Progenitor cell of endocrine pancreas (in vitro differentiated cells): Measurements from ENCODE around the gene CDH5. TPM values are rescaled to one million over a fixed set of nuclear protein-coding genes. Genes with fewer than 3 reads are reported as not detected.
A peak's percentile ranks its signal among the peaks of the same experiment; 100 is the strongest.

Source experiments
- DNase-seq: peaks from one replicate; pipeline ENCODE4 v3.0.0; 2021; ENCODE audit warnings: low spot score; ENCODE audit not compliant: unreplicated experiment
- H3K27ac Mint-ChIP-seq: 2 replicates; pipeline ENCODE4 v1.8.0; 2021; ENCODE audit warnings: mild to moderate bottlenecking, moderate library complexity, mixed read lengths
- H3K27me3 Mint-ChIP-seq: 2 replicates; pipeline ENCODE4 v1.8.0; 2021; ENCODE audit warnings: mixed read lengths
- H3K36me3 Mint-ChIP-seq: 2 replicates; pipeline ENCODE4 v1.8.0; 2022; ENCODE audit warnings: mixed read lengths; ENCODE audit not compliant: insufficient read depth
- H3K4me1 Mint-ChIP-seq: 2 replicates; pipeline ENCODE4 v1.8.0; 2021; ENCODE audit warnings: low read depth, mixed read lengths
- H3K4me3 Mint-ChIP-seq: 2 replicates; pipeline ENCODE4 v1.8.0; 2021; ENCODE audit warnings: low read depth, mild to moderate bottlenecking, moderate library complexity, mixed read lengths
- H3K9me3 Mint-ChIP-seq: 2 replicates; pipeline ENCODE4 v1.8.0; 2021; ENCODE audit warnings: low read depth, mixed read lengths
- total RNA-seq: library from RNA; stranded (reverse); gene quantifications from 2 replicates; pipeline ENCODE4 v1.2.1, GENCODE V29; 2021
- TF ChIP-seq, protein P1 (sequence below): fragments of 200-600 bp; sonication (generic); IDR thresholded peaks from one replicate; pipeline ENCODE4 v1.5.0; 2021; ENCODE audit warnings: antibody characterized with exemption, mild to moderate bottlenecking; ENCODE audit not compliant: unreplicated experiment

The CDH5 gene
- total RNA-seq, 1 donor from 2014 or later: 0.36 TPM

DNA sequence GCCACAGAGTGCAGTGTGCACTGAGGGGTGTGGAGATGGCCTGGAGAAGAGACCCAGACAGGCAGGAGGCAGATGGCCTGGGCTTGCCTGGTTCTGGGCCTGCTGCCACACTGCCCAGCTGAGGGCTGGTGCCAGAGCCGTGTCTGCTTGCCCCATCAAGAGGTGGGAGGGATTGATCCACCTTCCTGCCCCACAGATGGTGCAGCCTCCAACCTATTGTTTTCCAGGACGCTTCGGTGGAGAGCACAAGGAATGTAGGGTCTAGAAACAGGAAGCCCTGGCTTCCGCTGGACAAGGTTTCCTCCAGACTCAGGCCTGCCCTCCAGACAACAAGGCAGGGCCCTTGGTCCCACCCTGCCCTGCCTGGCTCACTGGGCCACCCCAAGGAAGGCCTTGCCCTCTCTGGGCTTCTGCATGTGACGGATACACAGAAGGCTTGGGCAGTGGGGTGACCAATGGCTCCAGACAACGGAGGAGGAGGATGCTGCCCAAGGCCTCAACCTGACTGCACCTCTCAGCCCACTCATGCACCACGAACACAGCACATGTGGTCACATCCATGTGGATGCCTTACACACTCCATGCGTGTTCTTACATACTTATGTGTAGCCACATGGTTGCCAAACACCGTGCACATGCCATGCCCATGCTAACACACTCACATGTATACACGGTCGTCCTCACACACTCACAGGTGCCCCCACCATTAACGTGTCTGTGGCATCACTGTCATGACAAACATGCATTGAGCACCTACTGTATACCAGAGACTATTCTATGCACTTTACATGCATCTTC is 6.5 kb upstream of the CDH5 start:
- no peak overlapping the region for H3K27ac Mint-ChIP-seq

DNA sequence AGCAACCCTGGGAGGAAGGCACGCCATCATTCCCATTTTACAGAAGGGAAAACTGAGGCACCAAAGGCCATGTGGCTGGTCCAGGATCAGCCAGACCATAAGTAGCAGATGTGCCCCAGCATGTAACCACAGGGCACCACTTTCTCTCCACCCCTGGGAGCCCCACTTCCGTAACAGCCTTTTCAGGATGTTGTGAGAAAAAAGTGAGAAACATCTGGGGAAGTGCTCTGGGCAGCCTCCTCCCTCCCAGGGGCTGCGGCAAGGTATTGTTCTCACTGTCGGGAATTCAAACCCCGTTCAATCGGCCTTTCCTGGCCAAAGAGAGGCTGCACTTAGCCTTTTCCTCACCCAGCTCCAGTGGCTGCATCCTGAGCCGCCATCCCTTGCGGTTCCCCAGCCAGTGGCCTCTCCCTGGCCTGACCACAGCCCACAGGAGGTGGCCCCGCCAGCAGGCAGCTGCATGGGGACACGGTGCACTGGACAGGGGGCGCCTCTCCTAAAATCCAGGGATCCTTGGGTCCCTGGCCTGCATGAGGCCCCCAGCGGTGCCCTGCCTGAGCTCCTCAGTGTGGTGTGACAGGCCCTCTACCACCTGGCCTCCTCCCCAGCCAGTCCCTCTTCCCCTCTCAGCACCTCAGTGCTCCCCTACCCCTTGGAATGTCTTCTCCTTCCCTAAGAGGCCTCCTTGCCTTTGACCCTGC is 5.7 kb upstream of the CDH5 start:
- TF ChIP-seq, protein P1, sequence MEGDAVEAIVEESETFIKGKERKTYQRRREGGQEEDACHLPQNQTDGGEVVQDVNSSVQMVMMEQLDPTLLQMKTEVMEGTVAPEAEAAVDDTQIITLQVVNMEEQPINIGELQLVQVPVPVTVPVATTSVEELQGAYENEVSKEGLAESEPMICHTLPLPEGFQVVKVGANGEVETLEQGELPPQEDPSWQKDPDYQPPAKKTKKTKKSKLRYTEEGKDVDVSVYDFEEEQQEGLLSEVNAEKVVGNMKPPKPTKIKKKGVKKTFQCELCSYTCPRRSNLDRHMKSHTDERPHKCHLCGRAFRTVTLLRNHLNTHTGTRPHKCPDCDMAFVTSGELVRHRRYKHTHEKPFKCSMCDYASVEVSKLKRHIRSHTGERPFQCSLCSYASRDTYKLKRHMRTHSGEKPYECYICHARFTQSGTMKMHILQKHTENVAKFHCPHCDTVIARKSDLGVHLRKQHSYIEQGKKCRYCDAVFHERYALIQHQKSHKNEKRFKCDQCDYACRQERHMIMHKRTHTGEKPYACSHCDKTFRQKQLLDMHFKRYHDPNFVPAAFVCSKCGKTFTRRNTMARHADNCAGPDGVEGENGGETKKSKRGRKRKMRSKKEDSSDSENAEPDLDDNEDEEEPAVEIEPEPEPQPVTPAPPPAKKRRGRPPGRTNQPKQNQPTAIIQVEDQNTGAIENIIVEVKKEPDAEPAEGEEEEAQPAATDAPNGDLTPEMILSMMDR: no peak
- H3K9me3 Mint-ChIP-seq: no peaks in the 10 kb centered on the region
- no peak overlapping the region for H3K4me3 Mint-ChIP-seq
- DNase-seq: no peak
- H3K27me3 Mint-ChIP-seq: peaks cover 44% of the 10 kb centered on the region
- no peak overlapping the region for H3K27ac Mint-ChIP-seq
- H3K36me3 Mint-ChIP-seq: no peaks in the 10 kb centered on the region
- H3K4me1 Mint-ChIP-seq: peaks cover 14% of the 10 kb centered on the region

More for the DNA sequence above, 6.5 kb upstream of the CDH5 start:
- Mint-ChIP-seq H3K36me3 (no peaks in the 10 kb centered on the region), H3K27me3 (peaks cover 39% of the 10 kb centered on the region), H3K4me3 (no peak overlapping the region), H3K9me3 (no peaks in the 10 kb centered on the region), H3K4me1 (peaks cover 11% of the 10 kb centered on the region)
- TF ChIP-seq, protein P1: no peak
- no peak for DNase-seq

DNA sequence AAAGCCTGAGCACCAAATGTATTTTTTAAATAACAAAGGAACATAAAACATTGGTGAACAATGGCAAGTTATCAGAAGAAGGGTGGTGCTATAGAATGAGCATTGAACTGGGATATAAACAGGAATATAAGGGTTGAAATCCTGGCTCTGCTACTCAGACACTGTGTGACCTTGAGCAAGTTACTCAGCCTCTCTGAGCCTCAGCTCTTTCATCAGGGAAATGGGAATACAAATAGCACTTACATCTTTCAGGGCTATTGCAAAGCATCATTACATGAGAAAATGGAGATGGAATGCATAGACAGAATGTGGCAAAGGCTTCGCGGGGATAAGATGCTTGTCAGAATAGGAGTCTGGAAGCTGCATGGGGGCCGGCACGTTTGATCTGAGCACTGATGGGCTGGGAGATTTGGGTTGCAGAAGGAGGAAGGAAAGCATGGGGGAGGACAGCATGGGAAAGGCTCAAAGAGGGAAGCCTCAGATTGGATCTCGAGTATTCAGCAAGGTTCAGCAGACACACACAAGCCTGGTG is 4.8 kb upstream of the CDH5 start:
- peaks cover 44% of the 10 kb centered on the region for H3K27me3 Mint-ChIP-seq
- no peak for DNase-seq
- H3K4me3 Mint-ChIP-seq: no peak overlapping the region
- no peak overlapping the region for H3K27ac Mint-ChIP-seq
- no peaks in the 10 kb centered on the region for H3K9me3 Mint-ChIP-seq
- H3K4me1 Mint-ChIP-seq: peaks cover 14% of the 10 kb centered on the region
- TF ChIP-seq, protein P1: no peak
- no peaks in the 10 kb centered on the region for H3K36me3 Mint-ChIP-seq

DNA sequence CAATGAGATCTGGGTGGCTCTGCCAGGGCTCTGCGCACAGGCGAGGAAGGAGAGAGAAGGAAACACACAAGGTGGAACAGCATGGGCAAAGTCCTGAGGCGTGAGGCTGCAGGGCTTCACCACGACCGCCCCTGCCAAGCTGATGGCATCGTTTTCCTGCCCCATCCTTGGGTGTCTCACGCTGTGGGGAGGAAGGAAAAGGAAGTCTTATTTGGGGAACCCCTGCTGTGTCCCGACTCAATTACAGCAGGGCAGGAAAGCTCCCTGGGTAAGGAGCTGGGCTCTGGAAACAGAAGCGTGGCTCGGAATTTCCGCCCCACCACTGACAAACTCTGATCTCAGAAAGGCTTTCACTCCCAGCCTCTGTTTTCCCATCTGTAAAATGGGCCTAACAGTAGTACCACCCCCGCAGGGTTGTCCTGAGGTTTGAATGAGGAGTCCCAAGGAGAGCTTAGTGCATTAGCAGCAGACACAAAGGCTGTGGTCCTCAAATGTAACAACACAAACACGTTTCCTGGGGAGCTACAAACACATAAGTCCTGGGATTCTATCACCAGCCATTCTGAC is 3.2 kb upstream of the CDH5 start:
- no peaks in the 10 kb centered on the region for H3K9me3 Mint-ChIP-seq
- peaks cover 12% of the 10 kb centered on the region for H3K4me1 Mint-ChIP-seq
- TF ChIP-seq, protein P1: no peak
- H3K27ac Mint-ChIP-seq: no peak overlapping the region
- DNase-seq: no peak
- no peak overlapping the region for H3K4me3 Mint-ChIP-seq
- no peaks in the 10 kb centered on the region for H3K36me3 Mint-ChIP-seq
- H3K27me3 Mint-ChIP-seq: peaks cover 42% of the 10 kb centered on the region

DNA sequence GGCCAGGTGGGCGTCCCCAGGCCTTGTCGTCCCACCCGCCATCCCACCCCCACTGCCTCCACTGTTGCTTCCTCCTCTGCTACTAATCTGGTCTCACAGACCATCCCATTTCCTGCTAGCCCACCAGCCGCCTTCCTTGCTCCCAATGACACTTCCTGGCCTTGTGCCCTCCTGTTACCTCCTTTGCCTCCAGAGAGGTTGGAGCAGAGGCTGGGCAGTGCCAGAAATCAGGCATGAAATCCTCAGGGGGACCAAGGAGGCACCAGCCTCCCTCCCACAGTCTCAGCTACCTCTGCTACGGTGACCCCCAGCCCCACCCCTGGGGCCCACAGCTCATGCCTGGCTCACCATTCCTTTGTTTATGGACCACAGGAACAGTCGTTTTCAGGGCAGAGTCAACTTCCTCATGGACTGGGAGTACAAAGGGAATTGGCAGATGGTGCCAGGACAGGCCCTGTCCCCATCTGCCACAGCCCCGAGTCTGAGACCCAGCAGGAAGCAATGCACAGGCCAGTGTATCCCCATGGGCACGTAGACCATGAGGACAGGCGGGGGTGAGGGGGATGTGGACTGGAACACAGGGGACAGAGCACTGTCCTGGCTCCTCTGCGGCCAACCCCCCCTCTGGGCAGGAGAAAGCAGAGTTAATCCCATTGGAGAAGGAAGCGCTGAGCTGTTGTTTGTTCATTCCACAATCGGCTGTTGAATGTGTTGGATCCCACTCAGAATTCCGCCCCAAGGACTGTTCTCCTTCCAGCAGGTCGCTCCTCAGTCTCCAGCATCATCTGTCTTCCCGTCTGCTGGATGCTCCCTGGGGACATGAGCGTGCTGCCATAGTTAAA is 2.2 kb upstream of the CDH5 start:
- TF ChIP-seq, protein P1: no peak
- H3K27ac Mint-ChIP-seq: peak overlapping the region; percentile 8
- H3K4me1 Mint-ChIP-seq: peaks cover 12% of the 10 kb centered on the region
- no peaks in the 10 kb centered on the region for H3K36me3 Mint-ChIP-seq
- no peak for DNase-seq
- H3K27me3 Mint-ChIP-seq: peaks cover 42% of the 10 kb centered on the region
- no peaks in the 10 kb centered on the region for H3K9me3 Mint-ChIP-seq
- H3K4me3 Mint-ChIP-seq: no peak overlapping the region
